H1 (cell line): ENCODE results near the gene ZNF350. TPM values are rescaled to one million over a fixed set of nuclear protein-coding genes. Genes with fewer than 3 reads are reported as not detected.

Experiments
- polyA plus RNA-seq, 7 experiments: library from polyadenylated mRNA; depleted of rRNA in 3 of 7; stranded (reverse) in 5 of 7; unstranded in 2 of 7; fragments of >200 nt in 5 of 7; fragments of 200-250 nt in 2 of 7; gene quantifications; 1 replicate in 5 of 7; 2 replicates in 1 of 7; 4 replicates in 1 of 7; pipeline versions ENCODE4 v1.2.1 to v1.2.3, GENCODE V29; 2011 to 2013; ENCODE audit warnings: missing spikeins in 2 of 7, mixed read lengths in 2 of 7
- total RNA-seq: library from RNA; stranded (reverse); fragmentation: NEBNext Ultra II Directional; extraction: Animal tissue kit (Norgen Biotek cat#: 25700); gene quantifications from 2 replicates; pipeline ENCODE4 v1.2.1, GENCODE V29; 2021
- TF ChIP-seq, protein P1 (sequence below): IDR thresholded peaks from 2 replicates; pipeline ENCODE4 v1.6.1; 2011; ENCODE audit warnings: low read length, improper control_type of control experiment

ZNF350 gene
- total and polyA plus RNA-seq, 2 of the 8 experiments (the other 6 are each of a cell fraction or from before 2014, with no cell fraction given) = 1.7 to 5.3 TPM

DNA sequence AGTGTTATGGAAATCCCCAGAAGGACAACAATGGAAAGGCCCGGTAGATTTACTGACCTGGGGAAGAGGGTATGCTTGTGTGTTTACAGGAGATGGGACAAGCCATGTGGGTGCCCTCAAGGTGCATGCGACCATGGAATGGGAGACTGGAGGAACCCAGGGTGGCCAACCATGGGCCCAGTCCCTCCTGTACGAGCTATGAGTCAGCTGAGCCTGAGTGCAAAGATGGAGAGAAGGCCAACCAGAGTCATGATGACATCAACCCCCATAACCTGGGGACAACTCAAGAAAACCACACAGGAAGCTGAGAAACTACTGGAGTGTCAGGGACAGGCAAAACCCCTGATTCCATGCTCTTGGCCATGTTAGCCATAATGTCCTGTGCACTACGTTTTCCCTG lies 7.8 kb downstream of the ZNF350 start (continued):
- TF ChIP-seq, protein P1, sequence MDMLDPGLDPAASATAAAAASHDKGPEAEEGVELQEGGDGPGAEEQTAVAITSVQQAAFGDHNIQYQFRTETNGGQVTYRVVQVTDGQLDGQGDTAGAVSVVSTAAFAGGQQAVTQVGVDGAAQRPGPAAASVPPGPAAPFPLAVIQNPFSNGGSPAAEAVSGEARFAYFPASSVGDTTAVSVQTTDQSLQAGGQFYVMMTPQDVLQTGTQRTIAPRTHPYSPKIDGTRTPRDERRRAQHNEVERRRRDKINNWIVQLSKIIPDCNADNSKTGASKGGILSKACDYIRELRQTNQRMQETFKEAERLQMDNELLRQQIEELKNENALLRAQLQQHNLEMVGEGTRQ = no peak
